Muscle layer of colon (tissue), 2 donors: Measurements from ENCODE around the gene RBP3.

Source experiments
- H3K27ac ChIP-seq: one replicate; pipeline ENCODE4 v1.7.0; 2013; ENCODE audit warnings: low read depth, mild to moderate bottlenecking, low read length, moderate library complexity
- H3K27me3 ChIP-seq, 2 donors: one replicate each; pipeline ENCODE4 v1.7.0; 2013; ENCODE audit warnings: low read length in 2 of 2, mild to moderate bottlenecking in 2 of 2; ENCODE audit not compliant: insufficient read depth in 2 of 2, control insufficient read depth in 1 of 2
- H3K36me3 ChIP-seq: one replicate; pipeline ENCODE4 v1.7.0; 2013; ENCODE audit warnings: mild to moderate bottlenecking, low read length; ENCODE audit not compliant: insufficient read depth
- H3K4me1 ChIP-seq: one replicate; pipeline ENCODE4 v1.7.0; 2013; ENCODE audit warnings: mild to moderate bottlenecking, low read length; ENCODE audit not compliant: insufficient read depth
- H3K4me3 ChIP-seq, 2 donors: one replicate each; pipeline ENCODE4 v1.7.0; 2013; ENCODE audit warnings: low read length in 2 of 2, low read depth in 1 of 2, mild to moderate bottlenecking in 1 of 2, moderate library complexity in 1 of 2
- H3K9ac ChIP-seq: one replicate; pipeline ENCODE4 v1.7.0; 2013; ENCODE audit warnings: low read length
- H3K9me3 ChIP-seq: one replicate; pipeline ENCODE4 v1.7.0; 2013; ENCODE audit warnings: mild to moderate bottlenecking, low read length
- donor health status: abdominal sarcoma.
- donor health status: Adenocarcinoma of cecum.

RBP3 gene

GRCh38 chr10:47309408-47310089, 38.6 kb upstream of the RBP3 start:
- H3K4me3 ChIP-seq: no peak overlapping the region
- no peaks in the 10 kb centered on the region for H3K27me3 ChIP-seq

GRCh38 chr10:47310090-47310505, 38.1 kb upstream of the RBP3 start:
- H3K27me3 ChIP-seq: no peaks in the 10 kb centered on the region

More at GRCh38 chr10:47309408-47310089, 38.6 kb upstream of the RBP3 start:
- no peaks in the 10 kb centered on the region for H3K36me3 ChIP-seq
- H3K27ac ChIP-seq: no peak overlapping the region
- H3K9me3 ChIP-seq: no peaks in the 10 kb centered on the region
- no peaks in the 10 kb centered on the region for H3K4me1 ChIP-seq
- H3K9ac ChIP-seq: no peak overlapping the region

GRCh38 chr10:47311193-47311931, 36.8 kb upstream of the RBP3 start:
- Histone ChIP-seq H3K27me3 (no peaks in the 10 kb centered on the region), H3K4me3 (no peak overlapping the region), H3K9me3 (no peaks in the 10 kb centered on the region), H3K9ac (no peak overlapping the region), H3K27ac (no peak overlapping the region), H3K36me3 (no peaks in the 10 kb centered on the region), H3K4me1 (no peaks in the 10 kb centered on the region)

More at GRCh38 chr10:47310090-47310505, 38.1 kb upstream of the RBP3 start:
- Histone ChIP-seq H3K4me1 (no peaks in the 10 kb centered on the region), H3K36me3 (no peaks in the 10 kb centered on the region), H3K9ac (no peak overlapping the region), H3K27ac (no peak overlapping the region), H3K4me3 (no peak overlapping the region), H3K9me3 (no peaks in the 10 kb centered on the region)

GRCh38 chr10:47311932-47312662, 36.1 kb upstream of the RBP3 start:
- Histone ChIP-seq H3K27ac (no peak overlapping the region), H3K4me3 (no peak overlapping the region), H3K27me3 (no peaks in the 10 kb centered on the region), H3K9ac (no peak overlapping the region), H3K9me3 (no peaks in the 10 kb centered on the region), H3K4me1 (no peaks in the 10 kb centered on the region), H3K36me3 (no peaks in the 10 kb centered on the region)

GRCh38 chr10:47312663-47312995, 35.5 kb upstream of the RBP3 start:
- Histone ChIP-seq H3K27ac (no peak overlapping the region), H3K36me3 (no peaks in the 10 kb centered on the region), H3K9ac (no peak overlapping the region), H3K27me3 (no peaks in the 10 kb centered on the region), H3K9me3 (no peaks in the 10 kb centered on the region), H3K4me1 (no peaks in the 10 kb centered on the region), H3K4me3 (no peak overlapping the region)

- no peak overlapping the region for H3K27ac ChIP-seq
- no peak overlapping the region for H3K4me3 ChIP-seq
- H3K36me3 ChIP-seq: no peaks in the 10 kb centered on the region
- H3K27me3 ChIP-seq: no peaks in the 10 kb centered on the region
- no peaks in the 10 kb centered on the region for H3K9me3 ChIP-seq
- no peaks in the 10 kb centered on the region for H3K4me1 ChIP-seq
- H3K9ac ChIP-seq: no peak overlapping the region
Observed at GRCh38 chr10:47314416-47314970, 33.7 kb upstream of the RBP3 start.

- Histone ChIP-seq H3K4me3 (no peak overlapping the region), H3K9ac (no peak overlapping the region), H3K27me3 (no peaks in the 10 kb centered on the region), H3K4me1 (no peaks in the 10 kb centered on the region), H3K27ac (no peak overlapping the region), H3K36me3 (no peaks in the 10 kb centered on the region), H3K9me3 (no peaks in the 10 kb centered on the region)
Observed at GRCh38 chr10:47315421-47315820, 32.7 kb upstream of the RBP3 start.

GRCh38 chr10:47316131-47316530, 32.0 kb upstream of the RBP3 start:
- no peak overlapping the region for H3K27ac ChIP-seq
- H3K4me3 ChIP-seq: no peak overlapping the region
- H3K27me3 ChIP-seq: no peaks in the 10 kb centered on the region
- H3K36me3 ChIP-seq: no peaks in the 10 kb centered on the region
- no peaks in the 10 kb centered on the region for H3K4me1 ChIP-seq
- no peak overlapping the region for H3K9ac ChIP-seq
- H3K9me3 ChIP-seq: no peaks in the 10 kb centered on the region

GRCh38 chr10:47317251-47317650, 30.9 kb upstream of the RBP3 start:
- H3K36me3 ChIP-seq: no peaks in the 10 kb centered on the region
- no peaks in the 10 kb centered on the region for H3K4me1 ChIP-seq
- H3K27ac ChIP-seq: no peak overlapping the region

GRCh38 chr10:47318706-47319105, 29.5 kb upstream of the RBP3 start:
- H3K27me3 ChIP-seq: no peaks in the 10 kb centered on the region
- H3K27ac ChIP-seq: no peak overlapping the region
- no peak overlapping the region for H3K9ac ChIP-seq
- H3K36me3 ChIP-seq: no peaks in the 10 kb centered on the region
- H3K9me3 ChIP-seq: no peaks in the 10 kb centered on the region
- no peaks in the 10 kb centered on the region for H3K4me1 ChIP-seq
- no peak overlapping the region for H3K4me3 ChIP-seq

More at GRCh38 chr10:47317251-47317650, 30.9 kb upstream of the RBP3 start:
- Histone ChIP-seq H3K9ac (no peak overlapping the region), H3K4me3 (no peak overlapping the region), H3K9me3 (no peaks in the 10 kb centered on the region), H3K27me3 (no peaks in the 10 kb centered on the region)

GRCh38 chr10:47319784-47320183, 28.4 kb upstream of the RBP3 start:
- Histone ChIP-seq H3K27me3 (no peaks in the 10 kb centered on the region), H3K9me3 (no peaks in the 10 kb centered on the region)

More at GRCh38 chr10:47319784-47320183, 28.4 kb upstream of the RBP3 start:
- Histone ChIP-seq H3K4me1 (no peaks in the 10 kb centered on the region), H3K9ac (no peak overlapping the region), H3K36me3 (no peaks in the 10 kb centered on the region), H3K4me3 (no peak overlapping the region), H3K27ac (no peak overlapping the region)
